T-helper 2 cell treated with Interferon-gamma antibody and Interleukin-4, amounts not matched to agents 5 μg/mL and 100 μg/mL, for 36 hours (primary cell): ENCODE measurements around the gene SRSF2.
A peak's percentile ranks its signal among the peaks of the same experiment; 100 is the strongest.
"Not testable (repeated sequence)": the region's sequence is repeated elsewhere in the genome, so short reads cannot be mapped to it uniquely, and the experiment has no call there.

Experiments
- DNase-seq: peaks from one replicate; pipeline ENCODE4 v3.0.0; 2021; ENCODE audit warnings: low spot score
- H3K27ac Mint-ChIP-seq: one replicate; pipeline ENCODE4 v1.8.0; 2021; ENCODE audit warnings: mild to moderate bottlenecking, mixed read lengths
- H3K27me3 Mint-ChIP-seq: one replicate; pipeline ENCODE4 v1.8.0; 2021; ENCODE audit warnings: low read depth, mixed read lengths
- H3K36me3 Mint-ChIP-seq: one replicate; pipeline ENCODE4 v1.8.0; 2021; ENCODE audit warnings: low read depth, mixed read lengths
- H3K4me1 Mint-ChIP-seq: one replicate; pipeline ENCODE4 v1.8.0; 2021; ENCODE audit warnings: low read depth, mixed read lengths
- H3K4me3 Mint-ChIP-seq: one replicate; pipeline ENCODE4 v1.8.0; 2022; ENCODE audit warnings: mild to moderate bottlenecking, moderate library complexity, mixed read lengths
- H3K9me3 Mint-ChIP-seq: one replicate; pipeline ENCODE4 v1.8.0; 2021; ENCODE audit warnings: mixed read lengths

The SRSF2 gene

GRCh38 chr17:76734080-76734840 lies 2.9 kb downstream of the SRSF2 start:
- Mint-ChIP-seq H3K27me3 (no peaks in the 10 kb centered on the region), H3K36me3 (peaks cover 57% of the 10 kb centered on the region), H3K27ac (peak overlapping the region; percentile 98), H3K4me3 (peak overlapping the region; percentile 96), H3K4me1 (peaks cover 39% of the 10 kb centered on the region), H3K9me3 (no peaks in the 10 kb centered on the region)
- no peak for DNase-seq

- Mint-ChIP-seq H3K36me3 (peaks cover 59% of the 10 kb centered on the region), H3K4me1 (peaks cover 34% of the 10 kb centered on the region), H3K27ac (peak overlapping the region; percentile 98), H3K9me3 (no peaks in the 10 kb centered on the region), H3K27me3 (no peaks in the 10 kb centered on the region), H3K4me3 (peak overlapping the region; percentile 96)
- no peak for DNase-seq
Measured at GRCh38 chr17:76733618-76733957, 3.5 kb downstream of the SRSF2 start.

GRCh38 chr17:76732734-76733617 lies 4.2 kb downstream of the SRSF2 start:
- Mint-ChIP-seq H3K9me3 (no peaks in the 10 kb centered on the region), H3K4me3 (peak overlapping the region; percentile 96), H3K4me1 (peaks cover 33% of the 10 kb centered on the region), H3K36me3 (peaks cover 59% of the 10 kb centered on the region), H3K27me3 (no peaks in the 10 kb centered on the region), H3K27ac (peak overlapping the region; percentile 98)
- DNase-seq: no peak

- Mint-ChIP-seq H3K4me1 (peaks cover 35% of the 10 kb centered on the region), H3K36me3 (peaks cover 65% of the 10 kb centered on the region), H3K4me3 (peak overlapping the region; percentile 96), H3K27ac (peak overlapping the region; percentile 52)
- H3K27me3 Mint-ChIP-seq, H3K9me3 Mint-ChIP-seq, DNase-seq: not testable (repeated sequence)
Measured at GRCh38 chr17:76731800-76732733, 5.1 kb downstream of the SRSF2 start.

- Mint-ChIP-seq H3K36me3 (peaks cover 56% of the 10 kb centered on the region), H3K9me3 (no peaks in the 10 kb centered on the region), H3K27me3 (no peaks in the 10 kb centered on the region), H3K4me3 (peak overlapping the region; percentile 96), H3K27ac (peak overlapping the region; percentile 99), H3K4me1 (peaks cover 23% of the 10 kb centered on the region)
- DNase-seq: no peak
Measured at GRCh38 chr17:76727745-76728456, 9.2 kb downstream of the SRSF2 start.

- Mint-ChIP-seq H3K36me3 (peaks cover 58% of the 10 kb centered on the region), H3K4me3 (peak within 1 kb of the TSS; percentile 99), H3K4me1 (peaks cover 26% of the 10 kb centered on the region), H3K9me3 (no peaks in the 10 kb centered on the region), H3K27ac (peak within 1 kb of the TSS; percentile 99), H3K27me3 (no peaks in the 10 kb centered on the region)
- DNase-seq: peak; percentile 80
Measured at GRCh38 chr17:76726776-76727718, 10.1 kb downstream of the SRSF2 start, which contains the start of gene METTL23. METTL23 (plus strand) TSS chr17:76726839; CDS start chr17:76729711, 2,872 bp downstream.

- peaks cover 58% of the 10 kb centered on the region for H3K36me3 Mint-ChIP-seq
- peak within 1 kb of the TSS; percentile 99 for H3K27ac Mint-ChIP-seq
- H3K4me3 Mint-ChIP-seq: peak within 1 kb of the TSS; percentile 99
- peaks cover 26% of the 10 kb centered on the region for H3K4me1 Mint-ChIP-seq
- DNase-seq: peak; percentile 95
- no peaks in the 10 kb centered on the region for H3K9me3 Mint-ChIP-seq
- H3K27me3 Mint-ChIP-seq: no peaks in the 10 kb centered on the region
Measured at GRCh38 chr17:76726231-76726775, 10.8 kb downstream of the SRSF2 start, which contains the start of gene JMJD6. JMJD6 (minus strand) TSS chr17:76726606; CDS start chr17:76726475, 131 bp downstream.

- no peaks in the 10 kb centered on the region for H3K27me3 Mint-ChIP-seq
- H3K9me3 Mint-ChIP-seq: no peaks in the 10 kb centered on the region
- peak; percentile 66 for DNase-seq
- H3K36me3 Mint-ChIP-seq: peaks cover 61% of the 10 kb centered on the region
- peaks cover 28% of the 10 kb centered on the region for H3K4me1 Mint-ChIP-seq
- H3K4me3 Mint-ChIP-seq: peak overlapping the region; percentile 99
- H3K27ac Mint-ChIP-seq: peak overlapping the region; percentile 94
Measured at GRCh38 chr17:76725580-76726230, 11.4 kb downstream of the SRSF2 start.

- Mint-ChIP-seq H3K27me3 (no peaks in the 10 kb centered on the region), H3K27ac (no peak overlapping the region), H3K36me3 (peaks cover 68% of the 10 kb centered on the region), H3K4me1 (peaks cover 24% of the 10 kb centered on the region), H3K4me3 (peak overlapping the region; percentile 99), H3K9me3 (no peaks in the 10 kb centered on the region)
- no peak for DNase-seq
Measured at GRCh38 chr17:76723812-76724211, 13.3 kb downstream of the SRSF2 start.

- not testable (repeated sequence) for DNase-seq, H3K27ac Mint-ChIP-seq, H3K27me3 Mint-ChIP-seq, H3K9me3 Mint-ChIP-seq
- peaks cover 21% of the 10 kb centered on the region for H3K4me1 Mint-ChIP-seq
- peak overlapping the region; percentile 26 for H3K4me3 Mint-ChIP-seq
- H3K36me3 Mint-ChIP-seq: peaks cover 72% of the 10 kb centered on the region
Measured at GRCh38 chr17:76722977-76723376, 14.2 kb downstream of the SRSF2 start.

GRCh38 chr17:76722279-76722678 lies 14.9 kb downstream of the SRSF2 start:
- Mint-ChIP-seq H3K27me3 (no peaks in the 10 kb centered on the region), H3K9me3 (no peaks in the 10 kb centered on the region), H3K4me1 (peaks cover 18% of the 10 kb centered on the region), H3K27ac (no peak overlapping the region), H3K36me3 (peaks cover 68% of the 10 kb centered on the region), H3K4me3 (no peak overlapping the region)
- DNase-seq: no peak
